ENCODE results near the gene KNSTRN. TPM values are rescaled to one million over a fixed set of nuclear protein-coding genes. Genes with fewer than 3 reads are reported as not detected.

KNSTRN gene
- polyA plus RNA-seq, 1 donor (not counting 4 experiments of a cell fraction or from before 2014, with no cell fraction given) = 42.4 TPM

DNA sequence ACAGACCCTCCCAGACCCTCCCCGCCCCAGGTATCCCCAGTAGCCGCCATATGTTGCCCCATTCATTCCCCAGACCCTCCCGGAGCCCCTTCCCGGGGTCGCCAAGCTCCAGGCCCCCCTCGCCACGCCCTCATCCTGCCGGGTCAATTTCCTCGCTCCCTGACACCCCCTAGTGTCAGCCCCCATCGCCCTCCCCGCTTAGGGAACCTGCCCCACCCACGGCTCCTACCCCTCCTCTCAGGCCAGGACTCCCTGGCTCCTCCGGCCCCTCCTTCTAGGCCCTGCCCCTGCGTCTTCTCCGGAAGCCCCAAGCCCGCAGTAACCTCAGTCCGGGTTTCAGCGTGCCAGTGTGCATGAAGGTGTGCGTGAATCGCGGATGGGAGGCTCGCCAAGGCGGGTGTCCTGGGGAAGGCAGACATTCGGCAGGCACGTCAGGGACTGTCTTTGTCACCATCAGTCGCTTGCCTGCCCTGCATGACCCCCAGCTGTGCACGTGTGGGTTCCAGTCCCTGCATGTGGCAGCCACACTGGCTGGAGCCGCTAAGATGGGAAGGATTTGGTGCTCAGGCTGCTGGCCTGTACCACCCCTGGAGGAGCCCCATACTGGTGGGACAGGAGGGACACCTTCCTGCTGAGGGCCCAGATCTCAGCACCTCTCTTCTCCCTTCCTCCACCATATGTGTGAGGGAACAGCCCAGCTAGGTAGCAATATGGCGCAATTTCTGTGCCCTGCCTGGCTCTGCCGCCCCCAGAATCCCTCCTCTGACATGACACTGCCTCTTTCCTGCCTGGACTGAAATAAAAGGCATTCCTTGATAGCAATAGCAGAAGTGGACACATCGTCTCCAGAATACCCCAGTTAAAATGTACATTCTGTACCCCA lies 23.8 kb upstream of the KNSTRN start:
- FAIRE-seq = no peak

DNA sequence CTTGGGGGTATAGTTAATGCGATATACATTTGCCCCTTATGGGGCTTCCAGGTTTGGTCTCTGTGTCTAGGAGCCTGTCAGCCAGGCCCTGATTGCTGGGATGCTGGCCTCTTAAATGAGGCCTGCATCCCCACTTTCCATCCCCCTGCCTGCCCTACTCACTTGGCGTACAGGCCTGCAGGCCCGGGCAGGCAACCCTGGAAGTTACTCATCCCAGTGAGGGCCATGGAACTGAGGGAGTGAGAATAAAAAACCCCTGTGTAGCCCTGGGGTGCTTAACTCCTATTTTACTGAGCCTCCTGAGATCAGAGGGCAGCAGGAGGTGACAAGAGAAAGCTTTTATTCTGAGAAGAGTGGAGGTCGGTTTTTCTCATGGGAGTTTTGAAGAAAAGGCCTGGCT lies 22.5 kb upstream of the KNSTRN start:
- dilution Hi-C loops (cut with MboI; ENCODE audit: extremely low pct_ligation_motif_present, low sequenced_read_pairs) = no loop called here
- Histone ChIP-seq H3K9me1 (ENCODE audit: control insufficient read depth, extremely low read depth, insufficient read depth, low read length) (no peaks in the 10 kb centered on the region), H3K4me2 (ENCODE audit: control insufficient read depth, extremely low read depth, insufficient read depth, low read depth, low read length) (peak overlapping the region; percentile 59)

More for the DNA sequence above, 23.8 kb upstream of the KNSTRN start:
- Histone ChIP-seq H3K9me3 (ENCODE audit: control insufficient read depth, low read depth, low read length) (no peaks in the 10 kb centered on the region), H3K9ac (ENCODE audit: control insufficient read depth, extremely low read depth, insufficient read depth, low read length) (no peak overlapping the region), H3K9me1 (ENCODE audit: control insufficient read depth, extremely low read depth, insufficient read depth, low read length) (no peaks in the 10 kb centered on the region), H3K36me3 (ENCODE audit: control insufficient read depth in 2 of 2, extremely low read depth in 1 of 2, insufficient read depth in 2 of 2, low read length in 2 of 2) (no peaks in the 10 kb centered on the region), H3K27me3 (ENCODE audit: control insufficient read depth, extremely low read depth, insufficient read depth, low read length) (no peaks in the 10 kb centered on the region), H4K20me1 (ENCODE audit: control insufficient read depth, extremely low read depth, insufficient read depth, low read length) (no peaks in the 10 kb centered on the region), H2AFZ (ENCODE audit: control insufficient read depth, low read length) (no peak overlapping the region), H3K27ac (ENCODE audit: control insufficient read depth, insufficient read depth, low read length) (no peak overlapping the region), H3K4me1 (ENCODE audit: control insufficient read depth, extremely low read depth, insufficient read depth, low read length) (peaks cover 31% of the 10 kb centered on the region), H3K79me2 (ENCODE audit: control insufficient read depth, insufficient read depth, low read length) (no peaks in the 10 kb centered on the region), H3K4me2 (ENCODE audit: control insufficient read depth, extremely low read depth, insufficient read depth, low read depth, low read length) (peak overlapping the region; percentile 91), H3K4me3 (ENCODE audit: control insufficient read depth in 2 of 3, extremely low read depth in 1 of 3, insufficient read depth in 2 of 3, low read depth in 1 of 3, low read length in 3 of 3) (peak overlapping the region; percentile 36 to 51 (median 44))
- dilution Hi-C loops (cut with MboI; ENCODE audit: extremely low pct_ligation_motif_present, low sequenced_read_pairs) = no loop called here
- DNase-seq (ENCODE audit: low read depth, low spot score) = no peak
- TF ChIP-seq, protein P1, sequence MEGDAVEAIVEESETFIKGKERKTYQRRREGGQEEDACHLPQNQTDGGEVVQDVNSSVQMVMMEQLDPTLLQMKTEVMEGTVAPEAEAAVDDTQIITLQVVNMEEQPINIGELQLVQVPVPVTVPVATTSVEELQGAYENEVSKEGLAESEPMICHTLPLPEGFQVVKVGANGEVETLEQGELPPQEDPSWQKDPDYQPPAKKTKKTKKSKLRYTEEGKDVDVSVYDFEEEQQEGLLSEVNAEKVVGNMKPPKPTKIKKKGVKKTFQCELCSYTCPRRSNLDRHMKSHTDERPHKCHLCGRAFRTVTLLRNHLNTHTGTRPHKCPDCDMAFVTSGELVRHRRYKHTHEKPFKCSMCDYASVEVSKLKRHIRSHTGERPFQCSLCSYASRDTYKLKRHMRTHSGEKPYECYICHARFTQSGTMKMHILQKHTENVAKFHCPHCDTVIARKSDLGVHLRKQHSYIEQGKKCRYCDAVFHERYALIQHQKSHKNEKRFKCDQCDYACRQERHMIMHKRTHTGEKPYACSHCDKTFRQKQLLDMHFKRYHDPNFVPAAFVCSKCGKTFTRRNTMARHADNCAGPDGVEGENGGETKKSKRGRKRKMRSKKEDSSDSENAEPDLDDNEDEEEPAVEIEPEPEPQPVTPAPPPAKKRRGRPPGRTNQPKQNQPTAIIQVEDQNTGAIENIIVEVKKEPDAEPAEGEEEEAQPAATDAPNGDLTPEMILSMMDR (optimal IDR thresholded peaks at IDR 0.05 in 1 of 3, IDR thresholded peaks at IDR 0.05 in 1 of 3, conservative IDR thresholded peaks at IDR 0.05 in 1 of 3; ENCODE audit: extremely low read depth in 1 of 3, insufficient read depth in 2 of 3, low read length in 3 of 3) = peak in 1 of 3 experiments; percentile 40
- TF ChIP-seq EZH2 (IDR thresholded peaks at IDR 0.05; ENCODE audit: low read length) = no peak

More for the DNA sequence above, 22.5 kb upstream of the KNSTRN start:
- FAIRE-seq (peak; percentile 85), DNase-seq (ENCODE audit: low read depth, low spot score) (no peak)
- Histone ChIP-seq H3K27ac (ENCODE audit: control insufficient read depth, insufficient read depth, low read length) (no peak overlapping the region), H3K79me2 (ENCODE audit: control insufficient read depth, insufficient read depth, low read length) (no peaks in the 10 kb centered on the region), H3K27me3 (ENCODE audit: control insufficient read depth, extremely low read depth, insufficient read depth, low read length) (no peaks in the 10 kb centered on the region), H3K9ac (ENCODE audit: control insufficient read depth, extremely low read depth, insufficient read depth, low read length) (no peak overlapping the region), H3K4me1 (ENCODE audit: control insufficient read depth, extremely low read depth, insufficient read depth, low read length) (peaks cover 37% of the 10 kb centered on the region), H3K36me3 (ENCODE audit: control insufficient read depth in 2 of 2, extremely low read depth in 1 of 2, insufficient read depth in 2 of 2, low read length in 2 of 2) (no peaks in the 10 kb centered on the region), H3K9me3 (ENCODE audit: control insufficient read depth, low read depth, low read length) (no peaks in the 10 kb centered on the region), H2AFZ (ENCODE audit: control insufficient read depth, low read length) (no peak overlapping the region), H4K20me1 (ENCODE audit: control insufficient read depth, extremely low read depth, insufficient read depth, low read length) (no peaks in the 10 kb centered on the region), H3K4me3 (ENCODE audit: control insufficient read depth in 2 of 3, extremely low read depth in 1 of 3, insufficient read depth in 2 of 3, low read depth in 1 of 3, low read length in 3 of 3) (peak overlapping the region in 1 of 3 experiments; percentile 8)
- TF ChIP-seq, protein P1 (optimal IDR thresholded peaks at IDR 0.05 in 1 of 3, IDR thresholded peaks at IDR 0.05 in 1 of 3, conservative IDR thresholded peaks at IDR 0.05 in 1 of 3; ENCODE audit: extremely low read depth in 1 of 3, insufficient read depth in 2 of 3, low read length in 3 of 3) = no peak
- no peak for TF ChIP-seq EZH2 (IDR thresholded peaks at IDR 0.05; ENCODE audit: low read length)

Data from keratinocyte (primary cell).